DMS53 (cell line): ENCODE results near the gene PSPN.
"Not testable (repeated sequence)": the region's sequence is repeated elsewhere in the genome, so short reads cannot be mapped to it uniquely, and the experiment has no call there.

ENCODE experiments used
- DNase-seq: peaks from one replicate; lab custom pipeline; 2025; lab: John Stamatoyannopoulos, UW

Gene PSPN

GRCh38 chr19:6373096-6373812, 2.5 kb downstream of the PSPN start:
- DNase-seq = peak; percentile 96

- peak; percentile 99 for DNase-seq
These were observed 3.1 kb downstream of the PSPN start, which contains the start of gene ALKBH7 for GRCh38 chr19:6372594-6373095. Gene ALKBH7 (plus strand): TSS chr19:6372794. CDS start chr19:6372821, 27 bp downstream.

GRCh38 chr19:6364353-6364752, 11.4 kb downstream of the PSPN start:
- DNase-seq = no peak

- no peak for DNase-seq
These were observed 13.4 kb downstream of the PSPN start for GRCh38 chr19:6362351-6362801.

- DNase-seq = peak; percentile 41
These were observed 13.7 kb downstream of the PSPN start for GRCh38 chr19:6362027-6362350.

- not testable (repeated sequence) for DNase-seq
These were observed 14.9 kb downstream of the PSPN start for GRCh38 chr19:6360857-6361216.

GRCh38 chr19:6360445-6360844, 15.3 kb downstream of the PSPN start:
- not testable (repeated sequence) for DNase-seq

- no peak for DNase-seq
These were observed 16.0 kb downstream of the PSPN start for GRCh38 chr19:6359568-6360341.

- DNase-seq = peak; percentile 74
These were observed 17.7 kb downstream of the PSPN start for GRCh38 chr19:6358003-6358402.

GRCh38 chr19:6357174-6357573, 18.6 kb downstream of the PSPN start:
- DNase-seq = no peak

GRCh38 chr19:6355321-6356040, 20.3 kb downstream of the PSPN start:
- DNase-seq = not testable (repeated sequence)

GRCh38 chr19:6354098-6354674, 21.5 kb downstream of the PSPN start:
- DNase-seq = peak; percentile 23

GRCh38 chr19:6352381-6353165, 23.2 kb downstream of the PSPN start:
- DNase-seq = no peak

GRCh38 chr19:6350688-6351087, 25.0 kb downstream of the PSPN start:
- peak; percentile 25 for DNase-seq

- DNase-seq = not testable (repeated sequence)
These were observed 26.5 kb downstream of the PSPN start for GRCh38 chr19:6349271-6349670.

GRCh38 chr19:6343462-6343861, 32.3 kb downstream of the PSPN start:
- DNase-seq = peak; percentile 25

GRCh38 chr19:6340493-6341201, 35.1 kb downstream of the PSPN start:
- DNase-seq = no peak

- no peak for DNase-seq
These were observed 41.0 kb downstream of the PSPN start for GRCh38 chr19:6334490-6335285.

- DNase-seq = peak; percentile 11
These were observed 42.3 kb downstream of the PSPN start, which contains the start of gene ACER1 for GRCh38 chr19:6333439-6333838. Gene ACER1 (minus strand): TSS chr19:6333612. CDS start chr19:6333551, 61 bp downstream.

- no peak for DNase-seq
These were observed 48.9 kb downstream of the PSPN start for GRCh38 chr19:6326815-6327214.
